Embryonic facial prominence (tissue), 1 donor: ENCODE measurements around the gene OR51G1.
"Not testable (repeated sequence)": the region's sequence is repeated elsewhere in the genome, so short reads cannot be mapped to it uniquely, and the experiment has no call there.

Experiments used
- DNase-seq: peaks from one replicate; pipeline ENCODE4 v3.0.0-alpha.2; 2016; ENCODE audit errors: extremely low spot score

Gene OR51G1, protein sequence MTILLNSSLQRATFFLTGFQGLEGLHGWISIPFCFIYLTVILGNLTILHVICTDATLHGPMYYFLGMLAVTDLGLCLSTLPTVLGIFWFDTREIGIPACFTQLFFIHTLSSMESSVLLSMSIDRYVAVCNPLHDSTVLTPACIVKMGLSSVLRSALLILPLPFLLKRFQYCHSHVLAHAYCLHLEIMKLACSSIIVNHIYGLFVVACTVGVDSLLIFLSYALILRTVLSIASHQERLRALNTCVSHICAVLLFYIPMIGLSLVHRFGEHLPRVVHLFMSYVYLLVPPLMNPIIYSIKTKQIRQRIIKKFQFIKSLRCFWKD

GRCh38 chr11:4924239-4924638 is at the start of gene OR51G1:
Gene OR51G1, minus strand, starts transcription at chr11:4924339. Its CDS starts 0 bp downstream, at chr11:4924339.
- no peak for DNase-seq

- DNase-seq, result no peak
These were observed 38.7 kb upstream of the OR51G1 start for GRCh38 chr11:4962816-4963215.

DNA sequence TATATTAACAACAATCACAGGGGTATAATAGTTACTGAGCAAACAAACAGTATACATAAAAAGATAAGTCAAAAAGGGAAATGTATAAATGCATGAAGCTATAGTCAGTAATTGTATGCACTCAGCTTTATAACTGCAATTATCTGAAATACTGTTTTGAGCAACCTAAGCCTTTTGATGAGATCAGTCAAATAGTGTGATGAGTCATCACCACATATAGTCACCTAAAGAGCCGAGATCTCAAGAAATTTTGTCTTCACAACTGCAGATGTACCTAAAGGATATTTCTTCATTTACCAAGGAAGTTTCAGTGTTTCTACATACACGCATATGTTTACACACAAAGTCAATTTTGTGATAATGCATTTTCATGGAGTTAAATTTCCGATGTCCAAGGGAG is 36.7 kb upstream of the OR51G1 start:
- DNase-seq, result no peak

DNA sequence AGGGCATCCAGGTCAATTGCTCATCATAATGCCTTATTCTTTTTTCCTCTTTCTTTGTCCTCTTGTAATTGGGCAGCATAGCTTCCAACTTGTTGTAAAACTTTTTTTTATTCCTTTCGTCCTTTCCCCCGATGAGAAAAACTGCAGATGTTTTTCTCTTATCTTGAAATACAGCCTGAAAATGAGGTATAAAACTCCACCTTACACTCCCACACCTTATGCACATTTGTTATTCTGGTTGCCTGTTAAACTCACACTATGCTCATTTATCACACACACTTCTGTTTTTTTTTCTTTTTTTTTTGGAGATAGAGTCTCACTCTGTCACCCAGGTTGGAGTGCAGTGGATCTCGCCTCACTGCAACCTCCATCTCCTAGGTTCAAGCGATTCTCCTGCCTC is 33.3 kb upstream of the OR51G1 start:
- no peak for DNase-seq

GRCh38 chr11:4955613-4956012 is 31.5 kb upstream of the OR51G1 start, which contains the start of gene OR51A2:
Gene OR51A2, minus strand, starts transcription at chr11:4955713. Its CDS starts 0 bp downstream, at chr11:4955713.
- not testable (repeated sequence) for DNase-seq

- DNase-seq, result no peak
These were observed 23.4 kb upstream of the OR51G1 start, which contains the start of gene OR51A4 for GRCh38 chr11:4947505-4947904. Gene OR51A4, minus strand, starts transcription at chr11:4947605. Its CDS starts 505 bp downstream, at chr11:4947100.

GRCh38 chr11:4936745-4937144 is 12.6 kb upstream of the OR51G1 start:
- no peak for DNase-seq

GRCh38 chr11:4932751-4933150 is 8.6 kb upstream of the OR51G1 start:
- no peak for DNase-seq

- DNase-seq, result no peak
These were observed 2.5 kb upstream of the OR51G1 start for GRCh38 chr11:4926608-4927007.

GRCh38 chr11:4922304-4922703 is 1.8 kb downstream of the OR51G1 start:
- no peak for DNase-seq

DNA sequence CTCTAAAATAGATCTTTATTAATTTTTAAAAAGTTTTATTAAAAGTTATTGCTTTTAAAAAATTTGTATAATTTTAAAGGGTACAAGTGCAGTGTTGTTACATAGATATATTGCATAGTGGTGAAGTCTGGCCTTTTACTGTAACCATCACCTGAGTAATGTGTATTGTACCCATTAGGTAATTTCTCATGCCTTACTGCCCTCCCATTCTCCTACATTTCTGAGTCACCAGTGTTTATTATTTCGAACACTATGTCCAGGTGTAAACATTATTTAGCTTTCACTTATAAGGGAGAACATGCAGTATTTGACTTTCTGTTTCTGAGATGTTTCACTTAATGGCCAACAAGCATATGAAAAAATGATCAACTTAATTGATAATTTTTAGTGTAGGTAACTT is 2.3 kb downstream of the OR51G1 start:
- DNase-seq, result no peak

DNA sequence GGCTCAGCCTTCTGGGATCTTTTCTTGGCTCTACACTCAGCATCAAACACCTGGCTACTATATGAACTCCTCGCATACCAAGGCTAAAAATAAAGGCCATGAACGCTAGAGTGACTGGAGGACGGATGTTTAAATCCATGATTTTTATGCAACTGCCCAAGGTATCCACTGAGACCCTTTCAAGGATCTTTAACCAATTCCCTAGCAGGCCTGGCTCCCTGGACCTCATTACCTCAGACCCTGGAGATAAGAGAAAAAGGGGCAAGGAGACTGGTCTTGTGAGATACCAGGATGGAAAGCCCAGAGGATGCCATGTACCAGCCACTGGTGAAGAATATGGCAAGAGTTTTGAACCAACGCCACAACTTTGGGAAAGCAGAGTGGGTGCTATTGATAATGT is 4.9 kb downstream of the OR51G1 start, which contains the start of gene OR51G2:
TSS of gene OR51G2 (minus strand) at position 101 of the 400 bp plus-strand sequence. CDS start 3,687 bp downstream, outside the sequence.
- no peak for DNase-seq

DNA sequence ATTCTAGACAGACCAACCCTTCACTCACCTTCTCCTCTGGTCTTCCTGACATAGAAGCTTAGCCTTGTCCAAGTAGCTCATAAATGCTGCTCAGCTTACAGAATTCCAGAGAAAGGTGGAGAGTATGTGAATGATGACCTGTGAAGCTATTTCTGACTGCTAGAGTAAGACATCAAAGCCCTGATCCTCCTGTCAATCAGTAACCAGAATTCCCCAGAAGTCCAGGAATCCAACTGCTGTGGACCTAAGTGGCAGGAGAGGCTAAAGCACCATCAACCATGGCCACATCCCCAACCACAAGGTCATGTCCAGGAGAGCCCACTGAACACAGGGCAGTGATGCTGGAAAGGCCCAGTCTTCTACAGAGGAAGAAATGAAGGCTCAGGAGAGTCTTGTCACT is 7.6 kb downstream of the OR51G1 start:
- no peak for DNase-seq

DNA sequence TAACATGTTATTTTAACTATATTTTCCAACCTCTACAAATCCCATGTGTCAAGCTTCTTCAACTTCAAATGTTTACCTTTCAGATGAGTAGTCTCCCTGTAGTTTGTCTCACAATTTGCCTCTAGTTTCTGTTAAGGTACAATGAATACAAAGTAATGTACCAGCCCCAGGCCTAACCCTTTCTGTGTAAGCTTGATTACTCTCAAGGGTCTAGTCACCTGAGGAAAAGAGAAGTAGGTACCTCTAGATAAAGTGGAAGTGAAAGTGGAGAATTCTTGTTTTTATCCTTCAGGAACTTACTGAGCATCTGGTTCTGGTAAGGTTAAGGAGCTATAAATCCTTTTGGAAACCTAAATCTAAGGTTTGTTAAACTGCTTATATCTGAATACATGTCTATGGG is 20.7 kb downstream of the OR51G1 start, which contains the start of gene OR51A7:
TSS of gene OR51A7 (plus strand) at position 300 of the 400 bp plus-strand sequence. CDS start 3,587 bp downstream, outside the sequence.
- DNase-seq, result no peak

- no peak for DNase-seq
These were observed 32.0 kb downstream of the OR51G1 start for GRCh38 chr11:4891996-4892640.

GRCh38 chr11:4890279-4890678 is 33.9 kb downstream of the OR51G1 start:
- DNase-seq, result no peak

GRCh38 chr11:4887591-4887990 is 36.5 kb downstream of the OR51G1 start:
- DNase-seq, result no peak

- DNase-seq, result no peak
These were observed 38.0 kb downstream of the OR51G1 start for GRCh38 chr11:4886186-4886585.

- no peak for DNase-seq
These were observed 39.8 kb downstream of the OR51G1 start for GRCh38 chr11:4884361-4884760.

DNA sequence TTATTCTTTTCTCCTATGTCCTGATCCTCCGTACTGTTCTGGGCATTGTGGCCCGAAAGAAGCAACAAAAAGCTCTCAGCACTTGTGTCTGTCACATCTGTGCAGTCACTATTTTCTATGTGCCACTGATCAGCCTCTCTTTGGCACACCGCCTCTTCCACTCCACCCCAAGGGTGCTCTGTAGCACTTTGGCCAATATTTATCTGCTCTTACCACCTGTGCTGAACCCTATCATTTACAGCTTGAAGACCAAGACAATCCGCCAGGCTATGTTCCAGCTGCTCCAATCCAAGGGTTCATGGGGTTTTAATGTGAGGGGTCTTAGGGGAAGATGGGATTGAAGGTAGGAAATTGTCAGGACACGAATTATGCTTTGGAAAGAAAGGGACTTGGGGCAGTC is 41.6 kb downstream of the OR51G1 start:
- DNase-seq, result no peak

DNA sequence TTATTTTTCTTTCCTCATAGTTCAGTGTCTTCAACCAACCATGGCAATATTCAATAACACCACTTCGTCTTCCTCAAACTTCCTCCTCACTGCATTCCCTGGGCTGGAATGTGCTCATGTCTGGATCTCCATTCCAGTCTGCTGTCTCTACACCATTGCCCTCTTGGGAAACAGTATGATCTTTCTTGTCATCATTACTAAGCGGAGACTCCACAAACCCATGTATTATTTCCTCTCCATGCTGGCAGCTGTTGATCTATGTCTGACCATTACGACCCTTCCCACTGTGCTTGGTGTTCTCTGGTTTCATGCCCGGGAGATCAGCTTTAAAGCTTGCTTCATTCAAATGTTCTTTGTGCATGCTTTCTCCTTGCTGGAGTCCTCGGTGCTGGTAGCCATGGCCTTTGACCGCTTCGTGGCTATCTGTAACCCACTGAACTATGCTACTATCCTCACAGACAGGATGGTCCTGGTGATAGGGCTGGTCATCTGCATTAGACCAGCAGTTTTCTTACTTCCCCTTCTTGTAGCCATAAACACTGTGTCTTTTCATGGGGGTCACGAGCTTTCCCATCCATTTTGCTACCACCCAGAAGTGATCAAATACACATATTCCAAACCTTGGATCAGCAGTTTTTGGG is 42.2 kb downstream of the OR51G1 start, which contains the start of gene OR51T1:
TSS of gene OR51T1 (plus strand) at position 41 of the 641 bp plus-strand sequence. CDS start at position 41, 0 bp downstream.
- DNase-seq, result no peak

- no peak for DNase-seq
These were observed 43.0 kb downstream of the OR51G1 start for GRCh38 chr11:4881188-4881587.
